Nephron (organoid): ENCODE results near the gene PDPN.
A peak's percentile ranks its signal among the peaks of the same experiment; 100 is the strongest.

Experiments
- H3K27ac Mint-ChIP-seq, 3 experiments: 2 replicates each; pipeline ENCODE4 v1.8.0; 2020; ENCODE audit warnings: mixed read lengths in 3 of 3, mild to moderate bottlenecking in 2 of 3, moderate library complexity in 1 of 3
- H3K27me3 Mint-ChIP-seq: 2 replicates; pipeline ENCODE4 v1.8.0; 2021; ENCODE audit warnings: low read depth, mild to moderate bottlenecking, moderate library complexity, mixed read lengths
- H3K36me3 Mint-ChIP-seq: 2 replicates; pipeline ENCODE4 v1.8.0; 2020; ENCODE audit warnings: low read depth, mixed read lengths
- H3K4me1 Mint-ChIP-seq: 2 replicates; pipeline ENCODE4 v1.8.0; 2020; ENCODE audit warnings: mixed read lengths
- H3K4me3 Mint-ChIP-seq, 3 experiments: 2 replicates each; pipeline ENCODE4 v1.8.0; 2020; ENCODE audit warnings: mild to moderate bottlenecking in 3 of 3, mixed read lengths in 3 of 3, moderate library complexity in 2 of 3
- H3K9me3 Mint-ChIP-seq: 2 replicates; pipeline ENCODE4 v1.8.0; 2020; ENCODE audit warnings: mixed read lengths
- CTCF ChIP-seq, 3 experiments: fragments of 200-600 bp; sonication (generic); IDR thresholded peaks; one replicate each; pipeline ENCODE4 v1.5.0; 2021; ENCODE audit warnings: antibody characterized with exemption in 3 of 3; ENCODE audit not compliant: unreplicated experiment in 3 of 3

PDPN gene

GRCh38 chr1:13541435-13542215 lies 42.0 kb upstream of the PDPN start:
- peaks cover 29% of the 10 kb centered on the region for H3K27me3 Mint-ChIP-seq
- H3K27ac Mint-ChIP-seq = no peak overlapping the region
- no peaks in the 10 kb centered on the region for H3K36me3 Mint-ChIP-seq
- no peak overlapping the region for H3K4me3 Mint-ChIP-seq
- H3K4me1 Mint-ChIP-seq = peaks cover 12% of the 10 kb centered on the region
- H3K9me3 Mint-ChIP-seq = no peaks in the 10 kb centered on the region
- TF ChIP-seq CTCF (IDR thresholded peaks at IDR 0.05; ENCODE audit: unreplicated experiment in 3 of 3) = no peak

- H3K4me3 Mint-ChIP-seq = no peak overlapping the region
- peaks cover 37% of the 10 kb centered on the region for H3K27me3 Mint-ChIP-seq
These were observed 40.0 kb upstream of the PDPN start for GRCh38 chr1:13543451-13544220.

GRCh38 chr1:13544221-13544556 lies 39.4 kb upstream of the PDPN start:
- Mint-ChIP-seq H3K36me3 (no peaks in the 10 kb centered on the region), H3K9me3 (no peaks in the 10 kb centered on the region), H3K4me3 (no peak overlapping the region), H3K27ac (peak overlapping the region in 1 of 3 experiments; percentile 64), H3K4me1 (peaks cover 12% of the 10 kb centered on the region), H3K27me3 (peaks cover 42% of the 10 kb centered on the region)
- TF ChIP-seq CTCF (IDR thresholded peaks at IDR 0.05; ENCODE audit: unreplicated experiment in 3 of 3) = peak in 1 of 3 experiments; percentile 26

More at GRCh38 chr1:13543451-13544220, 40.0 kb upstream of the PDPN start:
- Mint-ChIP-seq H3K36me3 (no peaks in the 10 kb centered on the region), H3K27ac (peak overlapping the region in 1 of 3 experiments; percentile 64), H3K4me1 (peaks cover 12% of the 10 kb centered on the region), H3K9me3 (no peaks in the 10 kb centered on the region)
- peak; percentile 55 to 63 (median 56) for TF ChIP-seq CTCF (IDR thresholded peaks at IDR 0.05; ENCODE audit: unreplicated experiment in 3 of 3)

- Mint-ChIP-seq H3K4me3 (no peak overlapping the region), H3K9me3 (no peaks in the 10 kb centered on the region), H3K4me1 (peaks cover 19% of the 10 kb centered on the region), H3K27me3 (peaks cover 41% of the 10 kb centered on the region), H3K36me3 (no peaks in the 10 kb centered on the region), H3K27ac (no peak overlapping the region)
- no peak for TF ChIP-seq CTCF (IDR thresholded peaks at IDR 0.05; ENCODE audit: unreplicated experiment in 3 of 3)
These were observed 36.8 kb upstream of the PDPN start for GRCh38 chr1:13546791-13547190.

GRCh38 chr1:13548281-13548680 lies 35.4 kb upstream of the PDPN start:
- Mint-ChIP-seq H3K4me1 (peaks cover 19% of the 10 kb centered on the region), H3K36me3 (no peaks in the 10 kb centered on the region), H3K9me3 (no peaks in the 10 kb centered on the region), H3K27me3 (peaks cover 43% of the 10 kb centered on the region), H3K4me3 (no peak overlapping the region), H3K27ac (no peak overlapping the region)
- TF ChIP-seq CTCF (IDR thresholded peaks at IDR 0.05; ENCODE audit: unreplicated experiment in 3 of 3) = no peak
